Activated CD8-positive, alpha-beta T cell treated with anti-CD3 and anti-CD28 coated beads for 36 hours (primary cell): ENCODE results near the gene TBC1D9. TPM values are rescaled to one million over a fixed set of nuclear protein-coding genes. Genes with fewer than 3 reads are reported as not detected.

Source experiments
- ATAC-seq: fragments of 200-7000 bp; cut with Tn5 transposase; one replicate; pipeline ENCODE4 v1.10.0; 2021; ENCODE audit warnings: mild to moderate bottlenecking, moderate library complexity
- CTCF ChIA-PET: fragments of 350-600 bp; sonication (Branson Sonifier 250); formaldehyde crosslinking; loops from one replicate; lab custom pipeline; 2021; ENCODE audit warnings: antibody characterized with exemption; lab: Charles Lee
- POLR2A ChIA-PET: fragments of 350-600 bp; sonication (Branson Sonifier 250); formaldehyde crosslinking; loops from one replicate; lab custom pipeline; 2021; ENCODE audit warnings: antibody characterized with exemption; lab: Charles Lee
- DNase-seq: peaks from one replicate; pipeline ENCODE4 v3.0.0-alpha.2; 2020
- H3K27ac Mint-ChIP-seq: one replicate; pipeline ENCODE4 v1.8.0; 2021; ENCODE audit warnings: mild to moderate bottlenecking, mixed read lengths
- H3K27me3 Mint-ChIP-seq: one replicate; pipeline ENCODE4 v1.8.0; 2021; ENCODE audit warnings: mixed read lengths
- H3K36me3 Mint-ChIP-seq: one replicate; pipeline ENCODE4 v1.8.0; 2021; ENCODE audit warnings: low read depth, mixed read lengths
- H3K4me1 Mint-ChIP-seq: one replicate; pipeline ENCODE4 v1.8.0; 2021; ENCODE audit warnings: low read depth, mixed read lengths
- H3K4me3 Mint-ChIP-seq: one replicate; pipeline ENCODE4 v1.8.0; 2021; ENCODE audit warnings: mild to moderate bottlenecking, moderate library complexity, mixed read lengths
- H3K9me3 Mint-ChIP-seq: one replicate; pipeline ENCODE4 v1.8.0; 2021; ENCODE audit warnings: mixed read lengths
- CTCF ChIP-seq: fragments of 200-600 bp; IDR thresholded peaks from one replicate; pipeline ENCODE4 v1.8.0; 2022; ENCODE audit warnings: antibody characterized with exemption, mild to moderate bottlenecking
- intact Hi-C: fragments of 100-400 bp; cut with micrococcal nuclease; formaldehyde crosslinking; loops from one replicate; pipeline ENCODE4 v1.10.0; 2022
- total RNA-seq, 2 experiments: library from RNA; stranded (reverse); gene quantifications; one replicate each; pipeline ENCODE4 v1.2.3, GENCODE V29; 2021

Gene TBC1D9
- total RNA-seq, 2 experiments from 2014 or later = not detected

- peaks cover 11% of the 10 kb centered on the region for H3K27me3 Mint-ChIP-seq
These were observed 13.0 kb upstream of the TBC1D9 start for GRCh38 chr4:140769209-140769608.

GRCh38 chr4:140764785-140765392, 8.7 kb upstream of the TBC1D9 start:
- ChIA-PET CTCF (no interaction called here), POLR2A (no interaction called here)
- intact Hi-C loops = no loop called here
- no peak for ATAC-seq
- Mint-ChIP-seq H3K4me1 (no peaks in the 10 kb centered on the region), H3K9me3 (no peaks in the 10 kb centered on the region), H3K27me3 (peaks cover 14% of the 10 kb centered on the region), H3K36me3 (no peaks in the 10 kb centered on the region), H3K4me3 (no peak overlapping the region), H3K27ac (no peak overlapping the region)
- DNase-seq = no peak
- TF ChIP-seq CTCF = no peak

More at GRCh38 chr4:140769209-140769608, 13.0 kb upstream of the TBC1D9 start:
- no peak overlapping the region for H3K4me3 Mint-ChIP-seq
- H3K4me1 Mint-ChIP-seq = no peaks in the 10 kb centered on the region
- ChIA-PET POLR2A (no interaction called here), CTCF (no interaction called here)
- H3K36me3 Mint-ChIP-seq = no peaks in the 10 kb centered on the region
- no peak overlapping the region for H3K27ac Mint-ChIP-seq
- H3K9me3 Mint-ChIP-seq = peaks cover 2% of the 10 kb centered on the region
- no peak for TF ChIP-seq CTCF
- intact Hi-C loops = no loop called here
- DNase-seq (no peak), ATAC-seq (no peak)

GRCh38 chr4:140762202-140762601, 6.0 kb upstream of the TBC1D9 start:
- H3K9me3 Mint-ChIP-seq = no peaks in the 10 kb centered on the region
- POLR2A ChIA-PET = no interaction called here

GRCh38 chr4:140757232-140757630, 1.0 kb upstream of the TBC1D9 start:
- ChIA-PET POLR2A (no interaction called here), CTCF (interaction anchor here (1.2 kb wide), 1 partner anchor 397 kb away, joined by 3 read pairs; no protein-coding TSS in a partner anchor)
- TF ChIP-seq CTCF = no peak
- Mint-ChIP-seq H3K9me3 (no peaks in the 10 kb centered on the region), H3K36me3 (no peaks in the 10 kb centered on the region), H3K27ac (no peak overlapping the region), H3K4me3 (peak overlapping the region; percentile 9), H3K27me3 (peaks cover 33% of the 10 kb centered on the region), H3K4me1 (peaks cover 8% of the 10 kb centered on the region)
- intact Hi-C loops = no loop called here
- no peak for DNase-seq
- no peak for ATAC-seq

More at GRCh38 chr4:140762202-140762601, 6.0 kb upstream of the TBC1D9 start:
- Mint-ChIP-seq H3K4me1 (peaks cover 2% of the 10 kb centered on the region), H3K27ac (no peak overlapping the region), H3K36me3 (no peaks in the 10 kb centered on the region), H3K4me3 (no peak overlapping the region), H3K27me3 (peaks cover 19% of the 10 kb centered on the region)
- intact Hi-C loops = no loop called here
- no peak for DNase-seq
- ATAC-seq = no peak
- CTCF ChIA-PET = no interaction called here
- no peak for TF ChIP-seq CTCF

GRCh38 chr4:140755774-140756318, 339 bp downstream of the TBC1D9 start:
- H3K4me3 Mint-ChIP-seq = no peak overlapping the region
- peaks cover 8% of the 10 kb centered on the region for H3K4me1 Mint-ChIP-seq
- CTCF ChIA-PET = interaction anchor here (1.2 kb wide), 1 partner anchor 396 kb away, joined by 3 read pairs; no protein-coding TSS in a partner anchor

More at GRCh38 chr4:140755774-140756318, 339 bp downstream of the TBC1D9 start:
- DNase-seq (peak; percentile 11), ATAC-seq (peak; percentile 68)
- Mint-ChIP-seq H3K27ac (no peak overlapping the region), H3K36me3 (no peaks in the 10 kb centered on the region), H3K9me3 (no peaks in the 10 kb centered on the region), H3K27me3 (peaks cover 36% of the 10 kb centered on the region)
- POLR2A ChIA-PET = no interaction called here
- intact Hi-C loops = no loop called here
- TF ChIP-seq CTCF = no peak
